ENCODE data around the gene ACADVL.

DNA sequence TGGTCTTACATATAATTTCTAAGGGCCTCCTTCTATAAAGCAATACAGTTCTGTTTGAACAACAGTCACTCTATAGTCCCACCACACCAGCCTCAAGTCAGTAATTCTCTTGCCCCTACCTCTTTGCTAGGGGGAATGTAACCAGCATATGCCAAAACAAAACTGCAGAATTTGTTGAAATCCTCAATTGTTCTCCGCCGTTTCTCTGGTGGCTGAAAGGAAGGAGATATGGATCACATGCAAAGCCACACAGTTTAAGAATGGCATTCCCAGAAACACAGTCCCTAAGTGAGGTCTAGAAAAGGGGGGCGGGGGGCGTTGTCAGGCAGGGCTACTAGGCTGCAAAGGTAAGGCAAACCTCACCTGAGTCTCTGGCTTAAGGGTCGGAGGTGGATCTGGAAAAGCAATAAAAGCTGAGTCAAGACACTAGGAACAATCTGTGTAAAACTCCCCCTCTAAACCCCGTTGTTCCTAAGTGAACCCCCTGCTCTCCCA is 17.6 kb downstream of the ACADVL start:
- TF ChIP-seq, protein P1, sequence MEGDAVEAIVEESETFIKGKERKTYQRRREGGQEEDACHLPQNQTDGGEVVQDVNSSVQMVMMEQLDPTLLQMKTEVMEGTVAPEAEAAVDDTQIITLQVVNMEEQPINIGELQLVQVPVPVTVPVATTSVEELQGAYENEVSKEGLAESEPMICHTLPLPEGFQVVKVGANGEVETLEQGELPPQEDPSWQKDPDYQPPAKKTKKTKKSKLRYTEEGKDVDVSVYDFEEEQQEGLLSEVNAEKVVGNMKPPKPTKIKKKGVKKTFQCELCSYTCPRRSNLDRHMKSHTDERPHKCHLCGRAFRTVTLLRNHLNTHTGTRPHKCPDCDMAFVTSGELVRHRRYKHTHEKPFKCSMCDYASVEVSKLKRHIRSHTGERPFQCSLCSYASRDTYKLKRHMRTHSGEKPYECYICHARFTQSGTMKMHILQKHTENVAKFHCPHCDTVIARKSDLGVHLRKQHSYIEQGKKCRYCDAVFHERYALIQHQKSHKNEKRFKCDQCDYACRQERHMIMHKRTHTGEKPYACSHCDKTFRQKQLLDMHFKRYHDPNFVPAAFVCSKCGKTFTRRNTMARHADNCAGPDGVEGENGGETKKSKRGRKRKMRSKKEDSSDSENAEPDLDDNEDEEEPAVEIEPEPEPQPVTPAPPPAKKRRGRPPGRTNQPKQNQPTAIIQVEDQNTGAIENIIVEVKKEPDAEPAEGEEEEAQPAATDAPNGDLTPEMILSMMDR (IDR thresholded peaks at IDR 0.05), result no peak
- no peak for TF ChIP-seq POLR2AphosphoS5 (IDR thresholded peaks at IDR 0.05)
- TF ChIP-seq POLR2A (IDR thresholded peaks at IDR 0.05), result no peak
